Thyroid gland (tissue), 4 donors: ENCODE measurements around the gene CPT1C.

Source experiments
- POLR2A ChIP-seq, 2 donors: fragments of 450-650 bp; IDR thresholded peaks; one replicate each; pipeline ENCODE4 v1.6.1; 2017; ENCODE audit warnings: antibody characterized with exemption in 2 of 2, mild to moderate bottlenecking in 2 of 2, moderate library complexity in 1 of 2
- TF ChIP-seq, protein P1 (sequence below), 6 experiments: fragments of 200-600 bp in 3 of 6; fragments of 450-650 bp in 3 of 6; sonication (generic) in 3 of 6; IDR thresholded peaks; one replicate each; pipeline ENCODE4 v1.5.1; 2016 to 2019; ENCODE audit warnings: antibody characterized with exemption in 6 of 6, mild to moderate bottlenecking in 2 of 6, inconsistent platforms in 1 of 6, moderate library complexity in 1 of 6

DNA sequence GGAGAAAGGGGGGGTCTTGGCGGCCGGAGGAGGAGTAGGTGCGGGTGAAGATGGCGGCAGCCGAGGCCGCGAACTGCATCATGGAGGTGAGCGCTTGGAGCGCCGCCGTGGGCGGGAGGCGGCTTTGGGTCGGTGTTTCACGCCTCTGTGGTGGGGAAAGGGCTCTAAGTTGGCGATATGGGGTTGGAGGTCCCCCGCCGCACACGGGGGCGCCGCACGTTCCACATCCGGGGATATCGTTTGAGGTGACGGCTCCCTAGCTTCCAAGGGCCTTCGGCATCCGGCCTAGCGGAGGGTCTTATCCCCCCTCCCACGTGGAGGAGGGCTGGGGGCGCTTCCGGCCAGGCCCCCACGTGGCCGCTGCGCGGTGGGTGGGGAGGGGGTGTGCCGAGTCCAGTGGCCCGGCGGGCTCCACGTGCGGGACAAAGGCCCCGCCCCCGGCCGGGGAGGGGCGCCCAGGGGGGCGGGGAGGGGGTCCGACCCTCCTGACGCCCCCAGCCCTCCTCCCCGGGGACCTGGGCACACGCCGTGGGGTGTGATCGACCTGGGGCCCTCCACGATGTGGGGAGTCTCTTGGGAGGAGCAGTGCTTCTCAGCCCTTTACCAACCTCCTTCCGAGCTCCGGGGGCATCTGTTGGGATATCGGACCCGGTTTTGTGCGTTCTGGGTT, 13.6 kb upstream of the CPT1C start, which contains the start of gene PRMT1:
- TF ChIP-seq, protein P1, sequence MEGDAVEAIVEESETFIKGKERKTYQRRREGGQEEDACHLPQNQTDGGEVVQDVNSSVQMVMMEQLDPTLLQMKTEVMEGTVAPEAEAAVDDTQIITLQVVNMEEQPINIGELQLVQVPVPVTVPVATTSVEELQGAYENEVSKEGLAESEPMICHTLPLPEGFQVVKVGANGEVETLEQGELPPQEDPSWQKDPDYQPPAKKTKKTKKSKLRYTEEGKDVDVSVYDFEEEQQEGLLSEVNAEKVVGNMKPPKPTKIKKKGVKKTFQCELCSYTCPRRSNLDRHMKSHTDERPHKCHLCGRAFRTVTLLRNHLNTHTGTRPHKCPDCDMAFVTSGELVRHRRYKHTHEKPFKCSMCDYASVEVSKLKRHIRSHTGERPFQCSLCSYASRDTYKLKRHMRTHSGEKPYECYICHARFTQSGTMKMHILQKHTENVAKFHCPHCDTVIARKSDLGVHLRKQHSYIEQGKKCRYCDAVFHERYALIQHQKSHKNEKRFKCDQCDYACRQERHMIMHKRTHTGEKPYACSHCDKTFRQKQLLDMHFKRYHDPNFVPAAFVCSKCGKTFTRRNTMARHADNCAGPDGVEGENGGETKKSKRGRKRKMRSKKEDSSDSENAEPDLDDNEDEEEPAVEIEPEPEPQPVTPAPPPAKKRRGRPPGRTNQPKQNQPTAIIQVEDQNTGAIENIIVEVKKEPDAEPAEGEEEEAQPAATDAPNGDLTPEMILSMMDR (IDR thresholded peaks at IDR 0.05), result no peak
- peak; percentile 40 to 89 for TF ChIP-seq POLR2A (IDR thresholded peaks at IDR 0.05)
